ENCODE results near the gene MYO5B.
"Not testable (repeated sequence)": the region's sequence is repeated elsewhere in the genome, so short reads cannot be mapped to it uniquely, and the experiment has no call there.

MYO5B gene

DNA sequence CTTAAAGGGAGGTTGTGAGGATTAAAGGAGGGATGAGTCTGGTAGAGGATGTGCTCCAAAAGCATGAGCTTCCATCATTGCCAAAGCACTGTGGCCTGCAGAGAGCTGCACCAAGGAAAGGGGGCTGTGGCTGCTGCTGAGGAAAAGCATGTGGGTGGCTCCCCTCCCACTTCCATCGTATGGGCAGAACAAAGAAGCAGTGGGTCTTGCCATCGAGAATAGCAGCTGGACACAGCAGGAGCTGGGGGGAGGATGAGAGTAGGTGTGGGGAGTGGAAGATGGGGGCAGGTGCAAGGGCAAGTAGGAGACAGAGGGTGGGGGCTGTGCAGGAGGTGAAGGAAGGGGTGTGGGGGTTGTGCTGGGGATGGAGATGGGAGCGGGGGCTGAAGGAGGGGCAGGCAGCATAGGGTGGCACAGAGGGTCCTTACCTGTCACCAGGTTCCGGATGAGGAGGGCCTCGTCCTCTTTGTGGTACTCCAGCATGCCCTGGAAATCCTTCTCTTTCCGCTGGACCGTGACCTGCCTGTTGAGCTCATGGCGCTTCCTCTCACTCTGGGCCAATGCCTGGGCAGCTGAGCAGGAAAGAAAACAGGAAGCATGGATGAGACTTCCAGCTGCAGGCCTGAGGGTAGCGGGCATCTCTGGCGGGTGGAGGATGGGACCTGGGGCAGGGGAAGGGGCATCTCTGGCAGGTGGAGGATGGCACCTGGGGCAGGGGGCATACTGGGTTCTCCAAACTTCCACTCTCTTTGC is 348.1 kb downstream of the MYO5B start:
- no peak for DNase-seq

DNA sequence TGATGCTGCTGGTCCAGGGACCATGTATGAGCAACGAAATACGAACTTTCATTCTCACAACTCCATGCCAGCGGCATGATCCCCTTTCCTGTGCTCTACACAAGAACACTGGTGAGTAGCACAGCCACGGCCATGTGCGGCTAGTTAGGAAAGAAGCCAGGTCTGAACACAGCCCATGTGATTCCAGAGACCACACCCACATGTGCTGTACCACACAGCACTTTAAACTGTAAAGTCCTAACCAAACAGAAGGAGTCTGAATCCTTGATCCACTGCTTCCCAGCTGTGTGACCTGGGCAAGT is 348.6 kb downstream of the MYO5B start:
- DNase-seq, result peak; percentile 32

DNA sequence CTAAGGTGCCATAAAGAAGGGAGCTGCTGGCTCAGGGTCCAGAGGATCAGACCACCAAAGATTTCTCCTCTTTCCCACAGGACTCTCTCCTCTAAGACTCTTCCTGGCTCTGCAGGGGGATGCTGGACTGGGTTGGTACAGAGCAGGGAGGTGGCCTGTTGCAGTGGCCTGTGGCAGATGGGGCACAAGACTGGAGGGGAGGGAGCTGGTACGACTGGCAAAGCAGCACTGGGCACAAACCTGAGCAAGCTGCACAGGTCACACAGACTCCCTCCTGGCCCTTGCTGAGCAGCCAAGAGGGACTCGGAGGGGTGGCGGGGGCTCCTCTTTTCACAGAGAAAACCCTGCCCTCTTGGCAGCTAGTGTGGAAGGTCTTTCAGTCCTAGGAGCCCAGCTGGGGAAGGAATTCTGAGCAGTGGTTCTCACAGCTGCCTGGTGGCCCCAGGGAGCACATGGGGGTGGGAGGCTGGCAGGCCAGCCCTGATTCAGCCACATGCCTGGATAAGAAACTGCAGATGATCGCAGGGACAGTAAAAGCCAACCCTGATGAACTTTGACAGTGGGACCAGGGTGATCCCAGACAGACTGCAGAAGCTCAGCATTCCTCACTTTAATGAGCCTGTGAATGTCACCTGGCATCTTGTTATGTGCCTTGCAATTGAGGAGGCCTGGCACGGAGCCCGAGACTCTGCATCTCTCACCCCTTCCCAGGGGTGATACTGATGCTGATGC is 349.2 kb downstream of the MYO5B start:
- peak; percentile 32 for DNase-seq

DNA sequence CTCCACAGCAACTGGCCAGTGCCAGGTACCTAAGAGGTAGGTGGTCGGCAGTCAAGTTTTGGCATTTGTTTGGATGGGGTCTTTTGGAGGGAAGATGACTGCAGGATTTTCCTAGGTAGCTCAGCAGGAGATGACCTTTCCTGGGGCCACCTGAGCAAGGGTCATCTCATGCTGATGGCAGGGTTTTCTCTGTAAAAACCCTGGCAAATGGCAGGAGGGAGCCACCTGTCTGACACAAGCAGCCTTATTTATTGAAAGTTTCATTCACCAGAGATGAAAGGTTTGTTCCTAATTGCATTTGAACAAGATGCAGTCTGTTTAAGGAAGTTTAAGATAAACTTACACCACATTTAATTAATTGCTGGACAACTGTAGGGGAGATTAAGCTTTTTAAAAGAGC is 350.0 kb downstream of the MYO5B start:
- no peak for DNase-seq

DNA sequence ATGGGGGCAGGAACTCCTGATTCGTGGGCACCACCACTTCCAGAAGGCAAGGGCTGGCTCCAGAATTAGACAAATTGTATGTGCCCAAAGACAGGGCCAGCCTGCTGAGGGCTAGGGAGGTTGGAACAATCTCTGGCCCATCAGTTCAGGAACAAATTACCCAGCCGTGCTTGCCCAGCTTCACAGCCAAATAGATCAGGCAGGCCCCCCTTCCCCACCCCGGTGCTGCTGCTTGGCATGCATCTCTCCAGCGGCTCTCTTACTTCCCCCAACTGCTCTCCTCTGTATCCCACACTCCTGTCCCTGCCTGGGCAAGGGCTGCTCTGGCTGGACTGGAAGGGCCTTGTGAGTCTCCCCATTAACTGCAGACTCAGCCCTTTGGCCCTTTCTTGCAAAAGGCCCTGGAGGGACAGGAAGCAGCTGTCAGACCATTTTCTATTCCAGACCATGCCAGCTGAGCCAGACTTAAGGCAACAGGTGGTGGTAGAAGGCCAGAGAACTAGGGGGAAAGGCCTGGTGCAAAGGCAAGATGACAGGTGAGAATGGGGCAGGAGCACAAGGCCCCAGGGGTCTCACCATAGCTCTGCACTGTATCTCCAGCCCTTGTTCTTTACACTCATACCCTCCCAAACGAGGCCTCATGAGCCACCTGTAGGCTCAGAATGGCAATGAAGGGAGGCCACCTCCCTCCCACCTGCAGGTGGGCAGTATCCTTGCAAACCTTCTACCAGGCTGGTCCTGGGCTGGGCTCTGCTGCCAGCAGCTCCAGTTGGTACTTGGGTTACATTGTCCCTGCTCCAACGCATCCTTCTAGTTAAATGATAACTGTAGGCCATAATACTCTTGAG is 350.9 kb downstream of the MYO5B start:
- no peak for DNase-seq

DNA sequence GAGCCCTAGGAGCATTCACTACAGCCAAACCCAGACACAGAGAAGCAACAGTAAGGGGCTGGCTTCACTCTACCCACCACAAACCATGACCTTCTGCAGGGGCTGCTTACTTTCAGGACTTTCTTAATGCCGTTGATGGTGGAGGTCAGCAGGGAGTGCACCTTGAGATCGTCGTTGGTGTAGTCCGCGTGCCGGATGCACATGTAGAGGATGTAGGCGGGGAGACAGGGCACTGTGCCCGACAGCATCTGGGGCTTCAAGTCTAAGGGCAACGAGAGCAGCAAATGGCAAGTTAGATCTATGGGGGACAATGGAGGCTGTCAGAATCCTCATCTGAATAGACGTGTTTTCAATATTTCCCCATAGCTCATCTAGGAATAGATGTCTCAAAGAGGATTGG is 351.8 kb downstream of the MYO5B start:
- no peak for DNase-seq

DNA sequence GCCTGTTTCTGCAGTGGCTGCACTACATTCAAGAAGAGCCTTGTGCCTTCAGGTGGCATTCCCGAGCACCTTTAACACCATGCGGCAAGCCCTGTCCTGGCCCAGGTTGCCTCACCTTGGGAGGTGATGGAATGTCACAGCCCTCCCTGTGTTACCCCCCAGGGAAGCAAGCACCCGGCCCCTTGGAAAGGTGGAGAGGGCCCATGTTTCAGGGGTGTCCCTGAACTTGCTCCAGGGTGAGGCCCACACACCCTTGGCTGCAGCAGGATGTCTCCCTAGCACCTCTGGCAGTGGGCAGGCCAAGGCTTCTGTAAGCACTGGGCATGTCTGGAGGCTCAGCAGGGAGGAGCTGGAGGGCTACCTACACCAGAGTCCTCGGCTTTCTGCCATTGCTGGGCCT is 352.3 kb downstream of the MYO5B start:
- DNase-seq, result no peak

DNA sequence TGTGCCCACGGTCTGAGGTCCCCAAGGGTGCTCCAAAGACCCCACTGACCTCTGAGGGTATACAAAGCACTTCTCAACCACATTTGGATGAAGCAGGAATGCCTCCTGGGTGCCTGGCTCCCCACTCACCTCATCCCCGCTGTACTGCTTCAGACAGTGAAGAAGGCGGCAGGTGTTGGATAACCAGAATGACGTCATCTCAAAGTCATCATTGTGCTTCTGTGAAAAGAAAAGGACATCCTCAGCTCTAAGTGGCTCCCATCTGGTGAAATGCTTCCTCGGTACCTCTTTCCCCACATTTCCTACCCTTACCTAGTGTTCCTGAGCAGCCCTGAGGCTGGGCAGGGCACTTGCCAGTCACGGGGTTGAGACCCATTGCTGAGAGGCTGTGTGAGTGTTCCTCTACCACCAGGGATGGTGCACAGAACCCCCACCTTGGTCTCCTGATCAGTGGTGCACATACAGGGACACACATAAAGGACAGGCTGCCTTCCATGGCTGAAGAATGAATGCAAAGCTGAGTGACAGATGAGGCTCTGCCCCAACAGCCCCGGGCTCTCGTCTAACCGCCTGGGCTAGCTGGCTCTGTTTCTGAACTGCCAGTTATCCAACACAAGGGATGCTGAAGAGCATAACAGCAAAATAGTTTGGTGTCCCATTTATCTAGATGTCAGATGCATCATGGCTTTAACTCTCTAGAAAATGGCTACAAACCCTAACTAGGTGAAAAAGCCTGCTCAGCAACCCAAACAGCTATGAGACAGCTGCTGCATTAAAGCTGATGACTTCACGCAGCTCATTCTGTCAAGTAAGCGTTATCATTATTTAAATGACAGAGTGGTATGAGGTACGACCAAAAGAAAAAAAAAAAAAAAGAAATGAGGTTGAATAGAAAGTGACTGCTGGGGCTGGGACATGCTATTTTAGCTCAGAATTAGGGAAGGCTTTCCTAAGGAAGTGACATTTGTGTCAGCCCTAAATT is 353.4 kb downstream of the MYO5B start:
- peak; percentile 30 for DNase-seq

DNA sequence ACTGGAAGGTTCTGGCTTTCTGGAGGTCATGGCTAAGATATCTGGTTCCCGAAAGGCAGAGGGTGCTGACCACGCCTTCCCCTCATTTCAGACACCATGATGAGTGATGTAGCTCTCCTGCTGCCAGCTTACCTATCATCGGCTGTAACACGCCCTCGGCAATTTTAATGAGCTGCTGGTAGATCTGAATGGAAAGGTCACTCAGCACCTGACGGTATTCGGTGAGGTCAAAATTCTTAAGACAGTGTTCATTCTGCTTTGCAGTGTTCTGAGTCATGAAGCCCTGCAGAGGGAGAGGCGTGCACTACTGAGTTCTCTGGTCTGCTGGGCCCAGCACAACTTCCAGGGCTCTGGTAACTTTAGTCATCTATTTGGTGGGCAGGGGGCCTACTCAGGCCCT is 355.9 kb downstream of the MYO5B start:
- no peak for DNase-seq

DNA sequence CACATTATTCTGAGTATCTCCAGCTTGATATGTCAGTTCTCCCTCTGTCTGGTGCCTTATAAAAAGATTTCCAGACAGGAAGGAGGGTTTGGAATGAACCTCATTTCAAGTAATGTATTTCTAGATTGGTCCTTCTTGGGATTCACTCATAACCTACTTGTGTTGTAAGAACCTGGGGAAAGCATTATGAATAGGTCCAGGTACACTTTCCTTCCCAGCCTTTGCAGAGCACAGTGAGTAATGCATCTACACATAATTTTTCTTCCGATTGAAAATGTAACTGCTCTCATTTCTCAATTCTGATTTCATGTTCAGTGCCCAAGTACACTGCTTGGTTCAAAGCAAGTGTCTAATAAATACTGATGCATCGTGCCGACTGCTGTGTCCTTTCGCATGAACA is 356.6 kb downstream of the MYO5B start:
- no peak for DNase-seq

DNA sequence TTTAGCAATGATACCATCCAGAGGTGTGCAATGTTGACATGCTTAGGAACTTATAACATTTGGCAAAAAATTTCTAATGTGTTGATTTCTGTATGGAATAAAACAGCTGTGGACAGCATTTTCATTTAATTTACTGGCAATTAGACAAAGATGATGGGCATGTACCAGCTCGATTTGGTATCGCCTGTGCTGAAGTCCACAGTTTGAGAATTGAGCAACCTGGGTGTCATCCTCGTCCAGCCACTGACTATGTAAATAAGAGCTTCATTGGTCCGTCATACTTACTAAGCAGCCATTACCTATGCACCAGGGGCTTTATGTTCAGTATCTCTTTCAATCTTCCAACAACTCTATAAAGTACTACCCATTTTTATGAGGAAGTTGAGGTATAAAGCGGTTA is 357.1 kb downstream of the MYO5B start:
- DNase-seq, result no peak

DNA sequence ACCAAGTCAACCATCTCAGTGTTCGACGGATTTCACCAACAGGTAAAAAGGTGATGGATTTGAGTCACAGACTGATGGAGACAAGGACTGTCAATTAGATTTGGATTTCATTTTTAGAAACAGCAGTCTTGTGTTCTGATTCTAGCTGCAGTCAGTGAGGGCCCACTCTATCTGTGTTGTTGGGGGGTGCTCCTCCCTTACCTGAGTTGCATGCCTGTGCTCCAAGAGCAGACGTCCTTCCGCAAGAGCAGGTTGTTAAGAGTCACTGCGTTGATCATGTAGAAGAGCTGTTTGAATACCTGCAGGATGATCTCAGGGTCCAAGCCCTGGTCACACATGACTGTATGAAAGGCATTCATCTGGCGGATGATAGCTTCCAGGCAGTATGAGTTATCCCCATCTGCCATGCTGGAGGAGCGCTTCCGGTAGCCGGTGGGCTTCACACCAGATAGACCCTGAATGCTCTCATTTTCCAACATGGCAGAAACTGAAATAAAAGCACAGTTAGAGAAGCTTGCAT is 357.6 kb downstream of the MYO5B start:
- not testable (repeated sequence) for DNase-seq

DNA sequence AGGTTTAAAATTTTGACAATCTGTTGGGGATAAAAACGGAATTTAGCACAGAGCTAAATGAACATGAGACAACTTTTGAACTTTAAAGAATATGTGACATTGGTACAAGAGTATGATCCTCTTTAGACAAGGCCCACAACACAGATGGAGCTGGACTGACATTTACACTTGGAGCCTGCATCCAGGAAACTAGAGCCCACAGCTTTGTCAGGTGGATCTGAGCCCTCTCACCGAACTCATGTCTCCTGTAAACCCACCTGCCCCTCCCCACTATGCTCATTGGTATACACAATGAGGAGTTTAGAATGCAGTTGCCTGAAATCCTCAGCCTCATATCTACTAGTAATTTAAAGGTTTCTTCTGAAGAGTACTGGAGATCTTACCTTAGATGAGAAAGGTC is 359.5 kb downstream of the MYO5B start:
- no peak for DNase-seq

DNA sequence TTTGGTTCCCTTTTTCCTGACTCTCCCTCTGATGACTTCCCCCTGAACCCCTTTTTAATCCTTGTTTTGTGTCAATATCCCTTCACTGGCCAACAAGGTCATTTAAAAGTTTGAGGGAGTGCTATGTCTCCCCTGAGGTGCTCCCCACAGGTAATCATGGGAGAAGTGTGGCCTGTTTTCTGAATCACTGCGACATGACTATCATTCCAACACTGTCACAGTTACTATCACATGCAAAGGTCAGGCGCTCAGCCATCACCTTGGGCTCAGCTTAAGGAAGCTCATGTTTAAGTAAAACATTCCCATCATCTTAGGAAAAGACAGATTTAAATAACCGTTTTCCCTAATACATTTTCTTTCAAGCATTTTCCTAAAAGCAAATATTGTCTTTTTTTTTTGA is 360.7 kb downstream of the MYO5B start:
- no peak for DNase-seq

DNA sequence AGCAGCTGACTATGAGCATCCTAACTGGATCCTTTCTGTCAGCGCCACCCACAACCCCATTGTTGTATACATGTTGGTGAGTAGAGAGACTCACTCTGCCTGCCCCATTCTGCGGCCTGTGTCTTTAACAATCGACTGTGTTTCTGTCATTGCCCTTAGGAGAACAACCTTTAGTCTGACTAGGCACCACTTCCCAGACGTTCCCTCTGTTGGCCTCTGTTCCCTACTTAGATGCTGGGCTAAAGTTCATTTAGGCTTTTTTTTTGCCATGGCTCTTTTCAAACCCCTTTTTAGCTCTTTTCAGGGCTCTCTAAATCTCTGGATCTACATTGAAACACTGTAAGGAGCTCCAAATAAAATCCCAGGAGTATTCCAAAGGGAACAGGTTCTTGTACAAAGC is 361.1 kb downstream of the MYO5B start:
- DNase-seq, result no peak

DNA sequence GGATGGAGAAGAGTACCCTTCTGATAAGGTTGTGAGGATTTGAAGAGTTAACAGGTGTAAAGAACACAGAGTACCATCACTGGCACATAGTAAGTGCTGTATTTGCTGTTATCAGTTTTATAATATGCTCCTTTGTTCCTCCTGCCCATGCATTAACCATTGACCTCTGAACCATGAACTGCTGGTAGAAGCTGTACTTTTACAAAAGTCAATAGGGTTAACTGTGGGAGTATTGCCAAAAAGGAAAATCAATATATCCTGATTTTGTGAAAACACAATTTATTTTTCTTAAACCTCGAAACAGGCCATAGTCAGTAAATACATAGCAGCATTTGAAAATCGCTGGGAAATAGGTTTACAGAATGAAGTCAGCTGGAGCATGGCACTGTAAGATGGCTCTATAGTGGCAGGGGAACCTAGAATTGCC is 362.7 kb downstream of the MYO5B start:
- no peak for DNase-seq

DNA sequence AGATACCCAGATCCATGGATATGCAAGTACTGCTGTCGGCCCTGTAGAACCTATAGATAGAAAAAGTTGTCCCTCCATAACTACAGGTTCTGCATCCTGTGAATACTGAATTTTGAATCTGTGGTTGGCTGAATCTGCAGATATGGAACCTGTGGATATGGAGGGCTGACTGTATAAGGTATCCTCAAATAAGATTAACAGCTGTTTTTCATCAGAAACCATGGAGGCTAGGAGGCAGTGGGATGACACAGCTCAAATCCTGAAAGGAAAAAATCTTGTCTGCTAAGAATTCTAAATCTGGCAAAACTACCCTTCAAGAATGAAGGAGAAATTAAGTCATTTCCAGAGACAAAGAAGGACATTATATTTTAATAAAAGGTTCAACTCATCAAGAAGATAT is 367.0 kb downstream of the MYO5B start:
- no peak for DNase-seq

DNA sequence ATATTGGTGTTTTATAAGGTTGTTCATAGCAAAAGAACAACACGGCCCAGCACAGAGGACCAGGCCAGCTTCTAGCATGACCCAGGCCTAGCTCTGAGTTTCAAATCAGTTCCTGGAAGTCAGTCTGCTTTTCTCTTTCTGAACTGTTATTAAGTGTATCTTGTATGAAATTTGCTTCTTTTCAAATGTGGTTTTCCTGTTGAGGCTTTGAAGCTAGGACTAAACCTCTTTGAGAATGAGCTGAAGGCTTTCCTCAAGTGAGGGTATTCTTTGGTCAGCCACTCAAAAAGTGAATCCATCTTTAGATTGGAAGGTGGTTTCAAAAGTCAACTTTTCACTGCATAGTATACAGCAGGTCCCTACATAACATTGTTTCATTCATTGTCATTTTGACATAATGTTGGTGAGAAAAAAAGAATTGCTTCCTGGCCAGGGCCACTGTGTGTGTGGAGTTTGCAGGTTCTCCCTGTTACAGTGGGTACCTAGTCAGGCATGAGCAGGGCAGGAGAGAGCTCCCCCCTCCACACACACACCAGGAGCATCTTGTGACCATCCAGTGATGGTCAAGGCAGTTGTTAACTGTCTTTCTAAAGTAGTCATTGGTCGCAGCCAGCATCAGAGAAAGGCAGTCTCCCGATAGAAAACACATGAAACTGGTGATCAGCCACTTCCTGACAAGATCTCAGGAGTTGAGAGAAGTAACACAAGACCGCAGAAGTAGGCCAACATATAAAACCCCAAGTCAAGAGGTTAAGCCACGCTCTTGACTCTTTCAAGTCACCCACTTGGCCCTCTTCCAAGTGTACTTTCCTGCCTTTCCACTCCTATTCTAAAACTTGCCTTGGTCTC is 374.9 kb downstream of the MYO5B start:
- no peak for DNase-seq

DNA sequence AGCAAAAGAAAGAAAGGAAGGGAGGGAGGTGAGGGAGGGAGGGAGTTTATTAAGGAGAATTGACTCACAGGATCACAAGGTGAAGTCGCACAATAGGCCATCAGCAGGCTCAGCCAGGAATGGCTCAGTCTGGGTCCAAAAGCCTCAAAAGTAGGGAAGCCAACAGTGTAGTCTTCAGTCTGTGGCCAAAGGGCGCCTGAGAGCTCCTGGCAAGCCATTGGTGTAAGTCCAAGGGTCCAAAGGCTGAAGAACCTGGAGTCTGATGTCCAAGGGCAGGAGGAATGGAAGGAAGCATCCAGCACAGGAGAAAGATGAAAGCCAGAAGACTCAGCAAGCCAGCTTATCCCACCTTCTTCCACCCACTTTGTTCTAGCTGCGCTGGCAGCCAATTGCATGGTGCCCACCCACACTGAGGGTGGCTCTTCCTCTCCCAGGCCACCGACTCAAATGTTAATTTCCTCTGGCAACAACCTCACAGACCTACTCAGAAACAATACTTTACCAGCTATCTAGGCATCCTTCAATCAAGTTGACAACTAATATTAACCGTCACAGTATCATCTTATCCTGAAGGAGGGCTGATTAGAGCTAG is 375.8 kb downstream of the MYO5B start:
- DNase-seq, result no peak

DNA sequence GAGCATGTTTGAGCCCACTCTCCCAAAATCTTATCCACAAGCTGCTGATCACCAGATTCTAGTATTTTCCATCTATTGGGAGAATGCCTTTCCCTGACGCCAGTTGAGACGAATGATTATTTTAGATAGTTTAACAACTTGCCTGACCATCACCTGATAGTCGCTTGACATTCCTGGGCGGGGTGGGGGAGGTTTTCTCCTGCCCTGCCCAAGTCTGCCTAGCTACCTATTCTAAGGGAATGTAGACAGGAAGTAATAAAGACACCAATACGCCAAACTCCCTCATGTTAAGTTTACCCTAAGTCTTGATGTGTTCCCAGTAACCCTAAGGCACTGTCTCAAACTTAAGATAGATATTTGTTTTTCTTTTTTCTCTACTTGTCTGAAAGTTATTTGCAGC is 377.0 kb downstream of the MYO5B start:
- no peak for DNase-seq

DNA sequence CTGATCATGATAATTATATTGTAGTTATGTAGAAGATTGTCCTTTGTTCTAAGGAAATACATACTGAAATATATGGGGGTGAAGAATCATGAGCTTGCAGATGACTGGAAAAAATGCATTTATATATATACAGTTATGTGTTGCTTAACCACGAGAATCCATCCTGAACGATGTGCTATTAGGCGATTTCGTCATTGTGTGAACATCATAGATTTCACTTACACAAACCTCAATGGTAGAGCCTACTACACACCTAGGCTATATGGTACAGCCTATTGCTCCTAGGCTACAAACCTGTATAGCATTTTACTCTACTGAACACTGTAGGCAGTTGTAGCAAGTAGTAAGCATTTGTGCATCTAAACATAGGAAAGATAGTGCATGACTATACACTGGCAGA is 379.0 kb downstream of the MYO5B start:
- DNase-seq, result no peak

All from NCI-H2171 treated with DMSO at 0.1 percent for 48 hours (cell line).